Motor neuron (in vitro differentiated cells): ENCODE results near the gene C3orf38. TPM values are rescaled to one million over a fixed set of nuclear protein-coding genes. Genes with fewer than 3 reads are reported as not detected.
"Not testable (repeated sequence)": the region's sequence is repeated elsewhere in the genome, so short reads cannot be mapped to it uniquely, and the experiment has no call there.

Experiments
- ATAC-seq, 8 experiments: fragments of 200-7000 bp; cut with Tn5 transposase; replicated peaks in 6 of 8; 2 replicates each; pipeline ENCODE4 v1.8.0; 2021; ENCODE audit warnings: mild to moderate bottlenecking in 8 of 8, moderate library complexity in 8 of 8
- H3K27ac ChIP-seq, 2 donors: fragments of 250-450 bp; sonication (Bioruptor Pico); 2 replicates each; pipeline ENCODE4 v1.9.0; 2021; ENCODE audit warnings: antibody characterized with exemption in 2 of 2, mild to moderate bottlenecking in 2 of 2, moderate library complexity in 1 of 2
- H3K4me1 ChIP-seq, 2 donors: fragments of 250-450 bp; sonication (Bioruptor Pico); replicated peaks in 1 of 2; 2 replicates each; pipeline ENCODE4 v1.6.1; 2021; ENCODE audit warnings: antibody characterized with exemption in 2 of 2, mild to moderate bottlenecking in 2 of 2, moderate library complexity in 1 of 2
- H3K4me3 ChIP-seq, 5 donors: fragments of 250-450 bp; sonication (Bioruptor Pico); 2 replicates each; pipeline ENCODE4 v1.9.0; 2021; ENCODE audit warnings: antibody characterized with exemption in 5 of 5, mild to moderate bottlenecking in 5 of 5, moderate library complexity in 4 of 5
- WGBS, 10 experiments: fragments of 450-650 bp; shearing (Covaris generic); methylation state at CpG; one replicate each; pipeline ENCODE4 v1.0.0; 2022; 5-methylcytosine and 5-hydroxymethylcytosine counted together
- in situ Hi-C, 9 experiments: fragments of 400-800 bp; cut with MboI; loops; one replicate each; pipeline ENCODE4 v1.15.0; 2021; ENCODE audit warnings: low sequenced_read_pairs in 9 of 9, low pct_unique_long_range_greater_than_20kb in 2 of 9; ENCODE audit not compliant: unreplicated experiment in 9 of 9
- total RNA-seq, 8 experiments: library from RNA; unstranded; fragments of 300-600 nt; gene quantifications; 2 replicates each; pipeline versions ENCODE4 v1.2.3 to v1.2.4, GENCODE V29; 2022

The C3orf38 gene
- 10 to 100 TPM; 22.5 to 37.3 (median 25.7) TPM for total RNA-seq

GRCh38 chr3:88149509-88150362 lies at the start of gene C3orf38:
Gene C3orf38, plus strand, starts transcription at chr3:88149959. Its CDS starts 94 bp downstream, at chr3:88150053.
- Histone ChIP-seq H3K4me1 (peaks cover 0 to 13% of the 10 kb centered on the region in 2 donors), H3K4me3 (peak within 1 kb of the TSS; percentile 64 to 95 (median 73)), H3K27ac (peak within 1 kb of the TSS; percentile 94 to 95)
- WGBS, 10 experiments, result 0 to 4% (median 0%) methylated on average over 1 to 21 of the region's 57 CpGs; no CpG with 5 or more reads in 1 of the 10 experiments
- in situ Hi-C loops, result no loop called here
- peak; percentile 96 to 98 (median 98) for ATAC-seq

DNA sequence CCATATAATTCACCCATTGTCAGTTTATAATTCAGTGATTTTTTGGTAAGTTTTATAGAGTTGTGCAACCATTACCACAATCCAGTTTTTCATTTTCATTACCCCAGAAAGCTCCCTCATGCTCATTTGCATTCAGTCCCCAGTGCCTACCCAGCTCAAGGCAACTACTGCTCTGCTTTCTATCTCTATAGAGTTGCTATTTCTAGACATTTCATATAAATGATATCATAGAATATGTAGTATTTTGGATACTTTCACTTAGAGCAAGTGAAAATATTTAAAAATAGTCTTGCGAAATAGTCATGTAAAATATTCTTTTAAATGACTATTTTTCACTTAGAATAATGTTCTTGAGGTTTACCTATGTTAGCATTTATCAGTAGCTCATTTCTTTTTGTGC lies 48.6 kb upstream of the C3orf38 start:
- in situ Hi-C loops, result no loop called here
- no peak for ATAC-seq

GRCh38 chr3:88105325-88105724 lies 44.4 kb upstream of the C3orf38 start:
- H3K27ac ChIP-seq, result no peak overlapping the region
- H3K4me3 ChIP-seq, result no peak overlapping the region
- in situ Hi-C loops, result no loop called here
- no peak for ATAC-seq
- no peaks in the 10 kb centered on the region for H3K4me1 ChIP-seq

More for the DNA sequence above, 48.6 kb upstream of the C3orf38 start:
- no peak overlapping the region for H3K27ac ChIP-seq
- no peak overlapping the region for H3K4me3 ChIP-seq
- no peaks in the 10 kb centered on the region for H3K4me1 ChIP-seq
- 90 to 100% (median 100%) methylated on average over 1 of the region's 1 CpG for WGBS, 10 experiments

DNA sequence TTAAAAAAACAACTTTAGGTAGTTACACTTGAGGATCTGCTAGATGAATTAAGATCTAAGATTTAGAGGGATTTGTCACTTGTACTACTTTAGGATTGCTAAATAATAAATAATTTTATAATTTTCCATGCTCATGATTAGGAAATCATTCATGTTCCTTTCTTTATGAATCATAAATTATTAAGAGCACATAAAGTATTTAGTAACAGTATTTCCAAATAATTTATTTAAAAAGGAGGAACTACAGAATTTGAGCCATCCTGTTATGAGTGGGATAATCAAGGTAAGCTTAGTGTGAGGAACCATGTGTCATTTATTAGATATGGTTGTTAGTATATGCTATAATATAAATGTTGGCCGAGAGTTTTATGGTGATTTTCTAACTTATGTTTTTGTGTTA lies 37.5 kb upstream of the C3orf38 start:
- in situ Hi-C loops, result no loop called here
- no peak overlapping the region for H3K27ac ChIP-seq
- no peak overlapping the region for H3K4me3 ChIP-seq
- no peaks in the 10 kb centered on the region for H3K4me1 ChIP-seq
- 60 to 100% (median 95%) methylated on average over 1 of the region's 1 CpG; no CpG with 5 or more reads in 4 of the 10 experiments for WGBS, 10 experiments
- no peak for ATAC-seq

DNA sequence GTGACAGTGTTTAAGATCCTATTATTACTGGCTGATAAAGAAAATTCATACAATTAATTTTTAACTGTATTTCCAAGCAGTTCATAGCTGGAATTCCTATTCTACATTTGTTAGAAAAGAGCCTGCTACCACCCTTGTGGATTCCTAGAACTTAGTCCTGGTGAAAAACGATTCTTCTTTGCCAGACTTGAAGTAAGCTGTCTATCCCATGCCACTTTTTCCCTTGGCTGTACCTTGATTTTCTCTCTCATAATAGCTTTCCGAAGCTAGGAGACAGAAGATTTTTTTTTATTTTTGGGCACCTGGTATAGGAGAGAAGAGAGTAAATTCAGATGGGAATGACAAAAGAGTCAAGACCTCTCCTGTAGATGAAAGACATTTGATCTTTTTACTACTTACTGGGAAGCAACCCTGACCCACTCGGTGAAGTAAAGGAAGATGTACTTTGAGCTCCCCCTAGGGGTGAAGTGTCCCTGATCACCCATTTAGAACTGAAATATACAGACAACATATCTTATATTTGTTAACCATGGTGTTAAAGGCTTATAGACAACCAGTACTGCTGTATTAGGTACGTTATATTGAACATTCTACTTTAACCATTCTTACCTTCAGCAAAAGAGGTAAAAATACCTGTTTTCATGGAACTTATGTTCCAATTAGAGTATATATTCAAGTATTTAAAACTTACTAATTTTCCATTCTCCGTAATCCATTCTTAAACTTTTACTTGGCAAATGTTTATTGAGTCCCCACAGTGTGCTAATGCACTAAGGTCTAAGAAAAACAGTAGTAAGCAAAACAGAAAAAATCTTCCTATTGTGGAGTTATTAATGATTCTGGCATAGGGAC lies 36.2 kb upstream of the C3orf38 start:
- H3K27ac ChIP-seq, result no peak overlapping the region
- peak in 7 of 8 experiments; percentile 39 to 97 (median 89) for ATAC-seq
- in situ Hi-C loops, result no loop called here
- no peak overlapping the region for H3K4me3 ChIP-seq
- H3K4me1 ChIP-seq, result no peaks in the 10 kb centered on the region
- 17 to 80% (median 42%) methylated on average over 1 to 5 of the region's 5 CpGs for WGBS, 10 experiments

DNA sequence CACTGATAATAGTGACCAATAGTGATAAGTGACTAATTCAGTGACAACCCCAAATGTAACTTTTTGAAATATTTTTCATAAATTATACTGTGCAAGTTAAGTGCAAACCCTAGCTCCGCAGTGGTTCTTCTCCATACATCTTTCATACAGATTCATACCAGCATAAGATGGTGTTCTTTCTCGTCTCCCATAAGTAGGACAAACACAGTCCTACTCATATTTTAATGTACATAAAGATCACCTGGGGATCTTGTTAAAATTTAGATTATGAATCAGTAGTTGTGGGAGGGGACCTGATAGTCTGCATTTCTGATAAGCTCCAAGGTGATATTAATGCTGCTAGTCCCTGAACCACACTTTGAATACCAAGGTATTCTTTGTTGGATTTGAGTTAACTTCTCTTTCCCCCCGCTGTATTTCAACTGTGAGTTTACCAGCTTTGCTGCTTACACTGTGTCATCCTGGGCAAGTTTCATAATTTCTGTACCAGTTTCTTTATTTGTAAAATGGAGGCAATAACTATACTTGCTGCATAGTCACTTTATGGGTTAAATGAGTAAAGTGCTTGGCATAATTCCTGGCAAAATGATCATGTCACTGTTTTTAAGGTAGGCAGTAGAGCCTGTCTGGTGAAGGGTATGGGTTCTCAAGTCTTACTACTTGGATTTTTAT lies 34.7 kb upstream of the C3orf38 start:
- H3K27ac ChIP-seq, result no peak overlapping the region
- H3K4me3 ChIP-seq, result no peak overlapping the region
- WGBS, 10 experiments, result 90 to 100% (median 100%) methylated on average over 2 to 3 of the region's 3 CpGs; no CpG with 5 or more reads in 3 of the 10 experiments
- in situ Hi-C loops, result no loop called here
- no peak for ATAC-seq
- no peaks in the 10 kb centered on the region for H3K4me1 ChIP-seq

DNA sequence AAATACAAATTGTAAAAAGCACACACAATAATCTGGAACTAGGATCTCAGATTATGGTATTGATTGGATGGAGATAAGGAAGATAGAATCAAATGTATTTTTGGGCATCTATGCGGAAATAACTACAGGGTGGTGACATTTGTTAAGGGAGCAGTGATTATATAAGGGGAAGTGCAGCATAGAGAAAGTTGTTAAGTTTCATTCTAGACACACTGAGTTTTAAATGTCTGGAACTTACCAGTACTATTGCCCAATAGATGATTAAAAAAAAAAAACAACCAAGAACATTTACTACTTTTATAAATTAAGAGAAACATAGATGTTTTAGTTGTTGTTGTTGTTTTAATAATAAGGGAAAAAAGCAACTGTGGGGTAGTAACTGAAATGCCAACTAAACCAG lies 32.1 kb upstream of the C3orf38 start:
- Histone ChIP-seq H3K4me1 (no peaks in the 10 kb centered on the region), H3K27ac (no peak overlapping the region), H3K4me3 (no peak overlapping the region)
- no peak for ATAC-seq
- WGBS, 10 experiments, result 0 to 100% (median 0%) methylated on average over 1 of the region's 1 CpG; no CpG with 5 or more reads in 2 of the 10 experiments
- in situ Hi-C loops, result no loop called here

DNA sequence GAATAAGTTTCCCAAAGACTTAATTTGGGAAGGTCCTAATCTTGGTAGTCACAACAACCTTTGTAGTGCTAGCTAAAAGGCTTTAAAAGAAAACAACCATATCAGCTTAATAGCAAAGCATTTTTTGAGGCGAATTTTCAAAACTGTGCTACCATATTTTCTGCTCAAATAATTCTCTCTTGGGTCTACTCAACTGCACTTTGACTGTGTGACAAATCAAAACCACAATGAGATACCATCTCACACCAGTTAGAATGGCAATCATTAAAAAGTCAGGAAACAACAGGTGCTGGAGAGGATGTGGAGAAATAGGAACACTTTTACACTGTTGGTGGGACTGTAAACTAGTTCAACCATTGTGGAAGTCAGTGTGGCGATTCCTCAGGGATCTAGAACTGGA lies 31.2 kb upstream of the C3orf38 start:
- ATAC-seq, H3K4me3 ChIP-seq, in situ Hi-C loops, H3K27ac ChIP-seq, H3K4me1 ChIP-seq: not testable (repeated sequence)
- 80 to 100% (median 100%) methylated on average over 1 of the region's 2 CpGs; no CpG with 5 or more reads in 6 of the 10 experiments for WGBS, 10 experiments

GRCh38 chr3:88123526-88123925 lies 26.2 kb upstream of the C3orf38 start:
- Histone ChIP-seq H3K4me3 (no peak overlapping the region), H3K4me1 (no peaks in the 10 kb centered on the region), H3K27ac (no peak overlapping the region)
- 83 to 100% (median 100%) methylated on average over 1 of the region's 1 CpG; no CpG with 5 or more reads in 5 of the 10 experiments for WGBS, 10 experiments
- ATAC-seq, result peak in 1 of 8 experiments; percentile 23
- in situ Hi-C loops, result no loop called here

DNA sequence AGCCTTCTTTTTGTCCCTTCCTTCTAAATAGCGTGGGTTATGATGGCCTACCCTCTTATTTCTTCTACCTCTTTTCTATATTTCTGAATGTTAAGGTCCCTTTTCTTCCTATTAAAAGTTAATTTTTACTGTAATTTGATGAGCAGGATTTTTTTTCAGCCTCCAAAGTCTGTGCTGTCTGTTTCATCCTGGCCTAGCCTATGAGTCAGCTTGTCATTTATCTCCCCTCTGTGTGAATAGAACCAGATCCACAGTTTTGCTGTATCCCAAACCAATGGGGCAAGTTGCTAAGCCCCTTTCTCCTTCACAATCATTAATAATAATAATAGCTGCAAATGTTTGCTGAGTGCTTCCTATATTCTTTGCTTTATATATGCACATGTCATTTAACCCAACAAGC lies 18.1 kb upstream of the C3orf38 start:
- in situ Hi-C loops, result no loop called here
- peak in 2 of 8 experiments; percentile 30 to 36 for ATAC-seq
- Histone ChIP-seq H3K4me3 (no peak overlapping the region), H3K4me1 (no peaks in the 10 kb centered on the region), H3K27ac (no peak overlapping the region)
- WGBS, 10 experiments, result 71 to 100% (median 100%) methylated on average over 1 of the region's 1 CpG; no CpG with 5 or more reads in 1 of the 10 experiments

- Histone ChIP-seq H3K27ac (no peak overlapping the region), H3K4me3 (no peak overlapping the region), H3K4me1 (no peaks in the 10 kb centered on the region)
- in situ Hi-C loops, result no loop called here
- 100% methylated on average over 1 of the region's 1 CpG; no CpG with 5 or more reads in 5 of the 10 experiments for WGBS, 10 experiments
- no peak for ATAC-seq
Observed at GRCh38 chr3:88132894-88133293, 16.9 kb upstream of the C3orf38 start.

DNA sequence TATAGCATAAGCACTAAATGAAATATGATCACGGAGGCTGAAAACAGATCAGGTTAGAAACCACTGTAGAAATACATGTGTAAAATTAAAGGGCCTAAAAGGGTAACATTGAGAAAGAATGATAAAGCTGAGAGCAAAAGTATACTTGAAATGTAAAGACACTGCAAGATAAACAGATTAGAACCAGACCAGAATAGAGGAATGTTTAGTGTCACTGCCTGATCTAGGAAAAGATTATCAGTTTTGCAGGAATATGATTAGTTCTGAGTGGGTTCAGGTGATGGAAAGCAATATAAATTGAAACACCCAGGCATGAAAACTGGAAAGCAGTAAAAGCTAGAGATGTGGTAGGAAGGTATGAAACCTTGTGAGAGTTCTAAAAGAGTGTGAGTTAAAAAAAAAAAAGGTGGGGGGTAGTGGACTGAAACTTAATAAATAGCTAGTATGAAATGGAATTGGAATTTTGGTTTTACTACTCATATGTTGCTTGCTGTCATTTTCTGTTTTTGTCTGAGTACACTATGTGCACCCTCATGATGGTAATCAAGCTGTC lies 16.0 kb upstream of the C3orf38 start:
- Histone ChIP-seq H3K27ac (no peak overlapping the region), H3K4me1 (no peaks in the 10 kb centered on the region), H3K4me3 (no peak overlapping the region)
- WGBS, 10 experiments, result 0 to 90% (median 38%) methylated on average over 1 of the region's 1 CpG; no CpG with 5 or more reads in 1 of the 10 experiments
- no peak for ATAC-seq
- in situ Hi-C loops, result no loop called here
